IMR-90 (cell line): ENCODE measurements around the gene OR2T4.

Source experiments
- CHD1 ChIP-seq: IDR thresholded peaks from 2 replicates; pipeline ENCODE4 v1.6.1; 2012; ENCODE audit warnings: low read depth, low read length, improper control_type of control experiment
- FOS ChIP-seq: fragments of 150-350 bp; IDR thresholded peaks from 2 replicates; pipeline ENCODE4 v1.6.1; 2016; ENCODE audit warnings: low read depth, low read length
- MAFK ChIP-seq: IDR thresholded peaks from 2 replicates; pipeline ENCODE4 v1.6.1; 2012; ENCODE audit warnings: low read depth, low read length, improper control_type of control experiment
- MAZ ChIP-seq: IDR thresholded peaks from 2 replicates; pipeline ENCODE4 v1.6.1; 2012; ENCODE audit warnings: low read depth, mild to moderate bottlenecking, low read length, improper control_type of control experiment, moderate library complexity, borderline replicate concordance
- NFE2L2 ChIP-seq: fragments of 150-350 bp; IDR thresholded peaks from 2 replicates; pipeline ENCODE4 v1.6.1; 2016; ENCODE audit warnings: low read depth, mild to moderate bottlenecking, low read length
- POLR2A ChIP-seq: IDR thresholded peaks from 2 replicates; pipeline ENCODE4 v1.6.1; 2012; ENCODE audit warnings: mild to moderate bottlenecking, low read depth, low read length
- USF2 ChIP-seq: fragments of 150-350 bp; IDR thresholded peaks from 2 replicates; pipeline ENCODE4 v1.6.1; 2017; ENCODE audit warnings: mild to moderate bottlenecking, antibody characterized with exemption, low read length, low read depth
- TF ChIP-seq, protein P1 (sequence below): conservative IDR thresholded peaks from 2 replicates; pipeline ENCODE4 v1.5.1; 2012; ENCODE audit warnings: mild to moderate bottlenecking, low read depth, low read length, improper control_type of control experiment

GRCh38 chr1:248404024-248404423, 42.6 kb downstream of the OR2T4 start:
- TF ChIP-seq NFE2L2, result no peak
- TF ChIP-seq, protein P1, sequence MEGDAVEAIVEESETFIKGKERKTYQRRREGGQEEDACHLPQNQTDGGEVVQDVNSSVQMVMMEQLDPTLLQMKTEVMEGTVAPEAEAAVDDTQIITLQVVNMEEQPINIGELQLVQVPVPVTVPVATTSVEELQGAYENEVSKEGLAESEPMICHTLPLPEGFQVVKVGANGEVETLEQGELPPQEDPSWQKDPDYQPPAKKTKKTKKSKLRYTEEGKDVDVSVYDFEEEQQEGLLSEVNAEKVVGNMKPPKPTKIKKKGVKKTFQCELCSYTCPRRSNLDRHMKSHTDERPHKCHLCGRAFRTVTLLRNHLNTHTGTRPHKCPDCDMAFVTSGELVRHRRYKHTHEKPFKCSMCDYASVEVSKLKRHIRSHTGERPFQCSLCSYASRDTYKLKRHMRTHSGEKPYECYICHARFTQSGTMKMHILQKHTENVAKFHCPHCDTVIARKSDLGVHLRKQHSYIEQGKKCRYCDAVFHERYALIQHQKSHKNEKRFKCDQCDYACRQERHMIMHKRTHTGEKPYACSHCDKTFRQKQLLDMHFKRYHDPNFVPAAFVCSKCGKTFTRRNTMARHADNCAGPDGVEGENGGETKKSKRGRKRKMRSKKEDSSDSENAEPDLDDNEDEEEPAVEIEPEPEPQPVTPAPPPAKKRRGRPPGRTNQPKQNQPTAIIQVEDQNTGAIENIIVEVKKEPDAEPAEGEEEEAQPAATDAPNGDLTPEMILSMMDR, result no peak
- no peak for TF ChIP-seq POLR2A
- TF ChIP-seq MAFK, result no peak
- TF ChIP-seq USF2, result no peak
- TF ChIP-seq FOS, result no peak
- TF ChIP-seq MAZ, result no peak
- TF ChIP-seq CHD1, result no peak
